Parathyroid adenoma (tissue), 2 donors: ENCODE results near the gene ZAP70.
A peak's percentile ranks its signal among the peaks of the same experiment; 100 is the strongest.

Experiments
- H2AFZ ChIP-seq: fragments of 300-600 bp; sonication (generic); one replicate; pipeline ENCODE4 v1.7.0; 2017; ENCODE audit warnings: antibody characterized with exemption, mild to moderate bottlenecking
- H3K27ac ChIP-seq: fragments of 300-600 bp; sonication (generic); one replicate; pipeline ENCODE4 v1.7.0; 2017
- H3K27me3 ChIP-seq: fragments of 300-600 bp; sonication (generic); one replicate; pipeline ENCODE4 v1.7.0; 2017; ENCODE audit warnings: low read length; ENCODE audit not compliant: control insufficient read depth, insufficient read depth
- H3K36me3 ChIP-seq: fragments of 300-600 bp; sonication (generic); one replicate; pipeline ENCODE4 v1.7.0; 2017; ENCODE audit warnings: low read length; ENCODE audit not compliant: control insufficient read depth, insufficient read depth
- H3K4me1 ChIP-seq: fragments of 300-600 bp; sonication (generic); one replicate; pipeline ENCODE4 v1.7.0; 2017; ENCODE audit warnings: control low read depth
- H3K4me2 ChIP-seq: fragments of 300-600 bp; sonication (generic); one replicate; pipeline ENCODE4 v1.7.0; 2017; ENCODE audit warnings: low read length
- H3K4me3 ChIP-seq: fragments of 300-600 bp; sonication (generic); one replicate; pipeline ENCODE4 v1.7.0; 2017; ENCODE audit warnings: low read depth, low read length
- H3K79me2 ChIP-seq: fragments of 300-600 bp; sonication (generic); one replicate; pipeline ENCODE4 v1.7.0; 2017; ENCODE audit warnings: control low read depth
- H3K9ac ChIP-seq: fragments of 300-600 bp; sonication (generic); one replicate; pipeline ENCODE4 v1.7.0; 2017; ENCODE audit warnings: mild to moderate bottlenecking
- H3K9me3 ChIP-seq: fragments of 300-600 bp; sonication (generic); one replicate; pipeline ENCODE4 v1.7.0; 2017; ENCODE audit warnings: low read length; ENCODE audit not compliant: control insufficient read depth
- CTCF ChIP-seq: fragments of 300-600 bp; sonication (generic); IDR thresholded peaks from one replicate; pipeline ENCODE4 v1.7.0; 2017; ENCODE audit warnings: antibody characterized with exemption, mild to moderate bottlenecking
- donor health status: primary hyperparathyroidism.

Gene ZAP70

GRCh38 chr2:97697252-97698235 is 15.8 kb upstream of the ZAP70 start:
- no peaks in the 10 kb centered on the region for H3K27me3 ChIP-seq
- H3K4me3 ChIP-seq = peak overlapping the region; percentile 36
- no peaks in the 10 kb centered on the region for H3K36me3 ChIP-seq
- peak overlapping the region; percentile 60 for H3K4me2 ChIP-seq
- no peak overlapping the region for H3K27ac ChIP-seq
- no peaks in the 10 kb centered on the region for H3K9me3 ChIP-seq
- H3K9ac ChIP-seq = no peak overlapping the region
- H3K4me1 ChIP-seq = no peaks in the 10 kb centered on the region
- H2AFZ ChIP-seq = peak overlapping the region; percentile 70
- peak; percentile 95 for TF ChIP-seq CTCF
- no peaks in the 10 kb centered on the region for H3K79me2 ChIP-seq

- no peak for TF ChIP-seq CTCF
- H3K9ac ChIP-seq = no peak overlapping the region
- H3K79me2 ChIP-seq = no peaks in the 10 kb centered on the region
- no peaks in the 10 kb centered on the region for H3K36me3 ChIP-seq
- H3K9me3 ChIP-seq = no peaks in the 10 kb centered on the region
- H2AFZ ChIP-seq = no peak overlapping the region
- H3K4me2 ChIP-seq = no peak overlapping the region
- no peaks in the 10 kb centered on the region for H3K4me1 ChIP-seq
- no peak overlapping the region for H3K27ac ChIP-seq
- no peaks in the 10 kb centered on the region for H3K27me3 ChIP-seq
- no peak overlapping the region for H3K4me3 ChIP-seq
Measured at GRCh38 chr2:97698530-97698929, 14.8 kb upstream of the ZAP70 start.

GRCh38 chr2:97699765-97700444 is 13.5 kb upstream of the ZAP70 start:
- H3K9me3 ChIP-seq = no peaks in the 10 kb centered on the region
- no peaks in the 10 kb centered on the region for H3K4me1 ChIP-seq
- H3K27me3 ChIP-seq = no peaks in the 10 kb centered on the region
- TF ChIP-seq CTCF = peak; percentile 66
- no peak overlapping the region for H3K4me3 ChIP-seq
- no peak overlapping the region for H3K9ac ChIP-seq
- no peak overlapping the region for H3K27ac ChIP-seq
- H3K79me2 ChIP-seq = no peaks in the 10 kb centered on the region
- H3K36me3 ChIP-seq = no peaks in the 10 kb centered on the region
- peak overlapping the region; percentile 59 for H2AFZ ChIP-seq
- no peak overlapping the region for H3K4me2 ChIP-seq

- Histone ChIP-seq H3K36me3 (no peaks in the 10 kb centered on the region), H3K4me3 (no peak overlapping the region), H3K9me3 (no peaks in the 10 kb centered on the region), H3K9ac (no peak overlapping the region), H3K27me3 (no peaks in the 10 kb centered on the region), H3K79me2 (no peaks in the 10 kb centered on the region), H3K4me2 (no peak overlapping the region), H2AFZ (no peak overlapping the region), H3K27ac (no peak overlapping the region), H3K4me1 (no peaks in the 10 kb centered on the region)
- no peak for TF ChIP-seq CTCF
Measured at GRCh38 chr2:97701186-97701585, 12.2 kb upstream of the ZAP70 start.
